ENCODE results near the gene PROM2.

The PROM2 gene

DNA sequence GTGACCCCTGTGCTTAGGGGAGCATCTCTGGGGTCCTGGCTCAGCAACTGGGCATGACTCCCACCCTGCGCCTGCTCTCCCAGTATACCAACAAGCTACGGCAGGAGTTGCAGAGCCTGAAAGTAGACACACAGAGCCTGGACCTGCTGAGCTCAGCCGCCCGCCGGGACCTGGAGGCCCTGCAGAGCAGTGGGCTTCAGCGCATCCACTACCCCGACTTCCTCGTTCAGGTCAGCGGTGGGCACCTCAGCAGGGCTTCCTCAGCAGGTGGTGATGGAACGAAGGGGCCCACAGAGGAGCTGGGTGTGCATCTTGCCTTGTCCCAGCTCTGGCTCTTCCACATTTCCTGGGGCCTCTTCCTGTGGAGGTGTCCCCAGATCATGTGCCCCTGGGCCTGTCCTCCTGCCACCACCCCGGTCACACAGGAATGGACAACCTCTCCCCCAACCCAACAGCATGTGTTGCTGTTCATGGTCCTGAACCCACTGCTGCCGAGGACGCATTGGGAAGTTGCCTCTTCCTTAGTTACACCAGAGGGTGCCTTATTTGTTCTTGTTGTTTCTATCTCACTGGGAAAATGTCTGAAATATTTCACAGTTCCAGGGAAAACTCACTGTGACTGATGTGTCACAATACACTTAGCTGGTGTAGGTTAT, 10.8 kb downstream of the PROM2 start:
- no peak for DNase-seq (ENCODE audit: low read depth in 2 of 2)

DNA sequence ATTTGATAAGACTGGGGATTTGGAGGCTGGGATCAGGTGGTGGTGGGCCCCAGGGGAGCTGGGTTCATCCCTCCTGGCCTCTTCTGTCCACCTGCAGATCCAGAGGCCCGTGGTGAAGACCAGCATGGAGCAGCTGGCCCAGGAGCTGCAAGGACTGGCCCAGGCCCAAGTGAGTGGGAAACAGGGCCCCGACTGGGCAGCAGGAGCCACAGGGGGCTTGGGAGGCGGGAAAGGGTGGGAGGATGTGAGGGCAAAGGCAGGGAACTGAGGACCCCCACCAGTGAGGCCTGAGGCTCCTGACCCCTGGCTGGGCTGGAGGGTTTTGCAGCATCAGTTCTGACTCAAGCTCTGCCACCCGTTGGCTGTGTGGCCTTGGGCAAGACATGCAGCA, 11.3 kb downstream of the PROM2 start:
- no peak for DNase-seq (ENCODE audit: low read depth in 2 of 2)

DNA sequence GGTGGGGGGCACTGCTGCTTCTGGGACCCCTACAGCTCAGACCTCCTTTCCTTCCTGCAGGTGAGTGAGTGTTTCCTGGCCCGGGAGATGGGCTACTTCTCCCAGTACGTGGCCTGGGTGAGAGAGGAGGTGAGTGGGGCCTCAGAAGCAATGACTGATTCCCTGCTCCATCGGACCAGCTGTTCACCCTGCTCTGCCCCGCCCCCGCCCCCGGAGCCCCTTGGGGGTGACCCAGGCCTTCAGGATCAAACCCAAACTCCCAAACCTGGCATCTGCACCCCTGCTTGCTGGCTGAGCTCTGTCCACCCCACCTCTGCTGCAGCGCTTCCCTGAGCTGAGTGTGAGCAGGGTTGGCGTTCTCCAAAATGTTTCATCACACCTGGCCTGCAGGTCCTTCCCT, 13.1 kb downstream of the PROM2 start:
- DNase-seq (ENCODE audit: low read depth in 2 of 2) = no peak

GRCh38 chr2:95287806-95288205, 13.6 kb downstream of the PROM2 start:
- no peak for DNase-seq (ENCODE audit: low read depth in 2 of 2)

- no peak for DNase-seq (ENCODE audit: low read depth in 2 of 2)
Measured at GRCh38 chr2:95289253-95289652, 15.0 kb downstream of the PROM2 start.

DNA sequence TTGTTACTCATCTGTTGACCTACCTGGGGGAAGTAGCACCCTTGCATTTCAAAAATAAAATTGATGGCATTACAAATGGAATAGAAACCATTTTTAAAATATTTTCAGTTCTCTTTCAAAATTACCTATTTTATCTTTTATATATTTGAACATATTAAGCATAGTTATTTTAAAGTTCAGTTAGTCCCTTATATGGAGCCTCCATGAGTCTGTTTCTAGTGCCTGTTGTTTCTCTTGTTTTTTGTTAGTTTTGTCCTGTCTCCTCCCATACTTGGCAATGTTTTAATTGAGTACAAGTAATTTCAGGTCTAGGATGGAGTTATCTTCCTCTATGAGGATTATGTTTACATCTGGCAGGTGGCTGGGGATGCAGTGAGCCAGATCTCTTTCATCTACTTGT, 17.0 kb downstream of the PROM2 start:
- DNase-seq (ENCODE audit: low read depth in 2 of 2) = no peak

DNA sequence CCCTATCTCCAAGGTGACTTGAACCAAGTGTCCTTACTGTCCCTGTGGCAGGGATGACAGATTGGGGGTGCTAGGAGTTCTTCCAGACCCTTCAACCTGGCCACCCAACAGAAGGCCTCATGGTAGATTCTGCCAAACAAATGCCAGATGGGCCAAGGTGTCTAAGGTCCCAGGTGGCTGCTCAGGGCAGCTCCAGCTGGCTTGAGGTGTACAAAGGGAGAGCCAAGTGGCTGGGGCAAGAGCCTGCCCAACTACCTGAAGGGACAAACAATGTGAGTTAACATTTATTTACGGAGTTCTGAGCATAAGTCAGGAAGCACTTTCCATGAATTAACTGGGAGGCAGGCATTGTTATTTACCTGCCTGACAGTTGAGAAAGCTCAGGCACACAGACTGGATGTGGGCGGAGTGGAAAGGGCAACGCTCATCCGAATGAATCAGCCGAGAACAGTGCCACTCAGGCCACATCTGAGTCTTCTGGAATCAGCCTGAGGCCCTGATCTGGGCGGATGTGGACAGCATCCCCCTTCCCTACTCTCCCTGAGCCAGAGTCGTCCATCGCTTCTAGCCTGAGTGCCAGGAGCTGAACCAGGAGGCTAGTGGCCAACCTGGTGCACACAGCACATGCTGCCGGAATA, 18.5 kb downstream of the PROM2 start:
- DNase-seq (ENCODE audit: low read depth in 2 of 2) = no peak

DNA sequence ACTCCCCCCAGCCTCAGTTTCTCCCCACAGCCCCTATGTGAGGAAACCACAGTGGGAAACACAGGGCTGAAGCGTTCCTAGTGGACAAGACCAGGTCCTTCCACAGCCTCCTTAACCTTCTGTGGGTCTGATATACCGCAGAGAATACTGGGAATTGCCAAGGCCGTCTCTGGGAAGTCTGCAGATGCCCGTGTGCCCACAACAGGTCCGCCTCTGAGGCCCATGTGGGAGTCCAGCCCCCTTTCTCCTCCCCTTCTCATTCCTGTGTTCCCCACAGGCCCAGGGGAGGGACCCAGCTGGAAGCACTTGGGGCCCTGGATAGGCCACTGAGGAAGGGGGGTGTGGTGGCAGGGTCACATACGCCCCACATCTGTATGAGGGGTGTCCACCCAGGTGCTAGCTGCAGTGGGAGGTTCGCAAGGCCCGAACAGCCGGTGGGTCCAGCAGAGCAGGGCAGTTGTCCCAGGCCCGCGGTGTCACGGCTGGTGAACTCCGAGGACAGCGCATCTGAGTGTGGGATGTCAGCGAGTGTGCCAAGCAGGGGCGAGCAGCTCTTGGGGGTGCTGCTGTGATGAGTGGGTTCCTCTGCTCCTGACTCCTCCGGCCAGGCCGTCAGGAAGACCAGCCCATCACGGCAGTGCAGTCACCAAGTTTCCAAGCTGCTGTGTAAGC, 20.5 kb downstream of the PROM2 start:
- no peak for DNase-seq (ENCODE audit: low read depth in 2 of 2)

GRCh38 chr2:95295376-95295775, 21.1 kb downstream of the PROM2 start:
- DNase-seq (ENCODE audit: low read depth in 2 of 2) = no peak

DNA sequence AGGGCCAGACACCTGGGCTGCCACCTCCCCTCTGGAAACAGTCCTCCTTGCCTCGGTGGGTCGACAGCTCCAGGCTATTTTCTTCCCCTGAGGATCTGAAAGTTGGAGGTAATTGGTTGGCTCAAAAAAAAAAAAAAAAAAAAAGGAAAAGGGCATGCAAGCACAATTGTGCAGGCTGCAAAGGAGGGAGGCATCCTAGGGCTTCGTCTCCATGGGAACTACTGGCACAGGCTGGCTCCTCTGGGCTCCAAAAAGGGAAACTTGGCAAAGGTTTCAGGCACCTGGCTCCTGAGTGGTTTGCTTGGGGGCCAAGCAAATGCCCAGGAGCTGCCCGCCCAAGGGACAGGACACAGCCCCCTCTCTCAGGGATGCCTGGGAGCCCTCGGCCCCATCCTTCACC, 21.8 kb downstream of the PROM2 start:
- DNase-seq (ENCODE audit: low read depth in 2 of 2) = no peak

DNA sequence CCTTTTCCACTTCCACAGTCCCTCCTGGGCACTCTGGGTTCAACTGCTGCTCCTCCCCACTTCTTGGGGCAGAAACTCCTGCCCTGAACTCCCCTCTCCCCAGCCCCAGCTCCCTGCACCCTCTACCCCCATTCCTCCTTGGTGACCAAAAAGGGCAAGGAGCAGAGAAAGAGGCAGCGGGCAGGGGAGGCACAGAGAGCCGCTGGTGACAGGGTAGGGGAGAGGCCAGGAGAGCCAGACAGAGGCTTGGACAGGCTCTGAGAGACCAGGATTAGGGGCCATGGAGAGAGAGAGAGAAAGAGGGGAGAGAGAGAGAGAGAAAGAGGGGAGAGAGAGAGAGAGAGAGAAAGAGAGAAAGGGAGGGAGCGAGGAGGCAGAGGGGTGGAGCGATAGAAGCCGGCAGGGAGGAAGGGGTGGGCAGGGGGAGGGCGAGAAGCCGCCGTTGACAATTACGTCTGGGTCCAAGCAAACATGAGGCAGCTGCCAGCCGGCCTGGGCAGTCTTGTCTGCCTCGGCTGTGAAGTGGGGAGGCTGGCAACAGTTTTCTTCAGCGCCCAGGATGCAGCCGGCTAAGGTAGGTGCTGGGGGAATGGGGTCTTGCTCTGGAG, 22.7 kb downstream of the PROM2 start, which contains the start of gene KCNIP3:
TSS of gene KCNIP3 (plus strand) at position 468 of the 608 bp plus-strand sequence. CDS start at position 560, 92 bp downstream.
- no peak for DNase-seq (ENCODE audit: low read depth in 2 of 2)

GRCh38 chr2:95297639-95298395, 23.6 kb downstream of the PROM2 start:
- no peak for DNase-seq (ENCODE audit: low read depth in 2 of 2)

DNA sequence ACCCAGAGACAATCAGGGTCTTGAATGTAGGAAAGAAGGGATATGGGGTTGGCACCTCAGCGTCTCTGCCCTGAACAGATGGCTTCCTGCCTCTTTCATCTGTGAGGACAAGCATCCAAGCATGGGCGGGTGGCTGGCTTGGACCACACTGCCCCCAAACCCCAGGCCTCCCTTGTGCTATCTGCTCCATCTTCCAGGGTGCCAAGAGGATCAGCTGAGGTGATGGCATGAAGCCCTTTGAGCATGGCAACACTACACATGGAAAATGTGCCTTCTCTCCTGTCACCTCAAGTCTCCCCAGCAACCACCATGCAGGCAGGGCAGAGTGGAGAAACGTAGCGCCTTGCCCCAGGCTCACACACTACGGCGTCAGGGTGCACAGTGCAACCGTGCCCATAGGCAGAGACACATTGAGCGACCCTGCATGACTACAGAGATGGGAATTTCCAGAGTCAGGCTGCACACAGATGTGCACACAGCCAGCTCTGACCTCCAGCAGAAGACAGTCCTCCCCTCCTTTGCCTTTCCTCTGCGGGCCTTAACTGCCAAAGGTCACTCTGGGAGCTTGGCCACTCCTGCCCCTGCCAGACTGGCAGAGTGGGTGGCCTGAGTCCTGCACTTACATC, 24.4 kb downstream of the PROM2 start:
- no peak for DNase-seq (ENCODE audit: low read depth in 2 of 2)

DNA sequence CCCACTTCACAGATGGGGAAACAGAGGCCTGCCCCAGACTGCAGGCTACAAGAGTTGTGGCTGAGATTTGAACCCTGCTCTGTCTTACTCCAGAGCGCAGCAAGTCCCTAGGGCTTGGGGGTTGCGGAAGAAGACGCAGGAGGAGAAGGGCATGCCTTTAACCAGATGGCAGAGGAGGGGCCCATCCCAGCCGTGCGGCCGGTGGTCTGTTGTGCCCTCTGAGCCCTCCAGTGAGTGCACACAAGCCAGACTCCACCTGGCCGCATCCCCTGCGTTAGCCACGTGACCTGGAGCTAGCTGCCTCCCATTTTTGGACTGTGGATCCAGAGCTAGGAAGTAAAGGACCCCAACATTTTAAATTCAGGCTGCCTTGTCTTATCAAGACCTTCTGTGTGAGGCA, 25.7 kb downstream of the PROM2 start:
- DNase-seq (ENCODE audit: low read depth in 2 of 2) = no peak

- DNase-seq (ENCODE audit: low read depth in 2 of 2) = no peak
Measured at GRCh38 chr2:95300450-95300849, 26.2 kb downstream of the PROM2 start.

DNA sequence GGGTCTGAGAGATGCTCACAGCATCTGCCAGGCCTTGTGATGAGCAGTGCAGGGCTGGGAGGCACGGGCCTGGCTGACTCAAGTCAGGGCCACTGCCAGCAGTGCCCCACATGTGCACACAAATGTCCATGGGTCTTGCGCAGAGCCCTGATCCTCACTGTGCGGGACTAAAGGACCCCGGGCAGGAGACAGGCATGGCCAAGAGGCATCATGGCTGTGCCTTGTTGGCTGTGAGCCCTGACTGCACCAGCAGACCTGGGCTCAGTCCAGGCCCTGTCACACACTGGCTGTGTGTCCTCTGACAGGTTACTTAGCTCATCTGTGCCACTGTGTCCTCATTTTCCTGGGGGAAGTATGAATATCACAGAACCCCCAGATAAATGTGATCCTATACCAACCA, 26.9 kb downstream of the PROM2 start:
- DNase-seq (ENCODE audit: low read depth in 2 of 2) = no peak

DNA sequence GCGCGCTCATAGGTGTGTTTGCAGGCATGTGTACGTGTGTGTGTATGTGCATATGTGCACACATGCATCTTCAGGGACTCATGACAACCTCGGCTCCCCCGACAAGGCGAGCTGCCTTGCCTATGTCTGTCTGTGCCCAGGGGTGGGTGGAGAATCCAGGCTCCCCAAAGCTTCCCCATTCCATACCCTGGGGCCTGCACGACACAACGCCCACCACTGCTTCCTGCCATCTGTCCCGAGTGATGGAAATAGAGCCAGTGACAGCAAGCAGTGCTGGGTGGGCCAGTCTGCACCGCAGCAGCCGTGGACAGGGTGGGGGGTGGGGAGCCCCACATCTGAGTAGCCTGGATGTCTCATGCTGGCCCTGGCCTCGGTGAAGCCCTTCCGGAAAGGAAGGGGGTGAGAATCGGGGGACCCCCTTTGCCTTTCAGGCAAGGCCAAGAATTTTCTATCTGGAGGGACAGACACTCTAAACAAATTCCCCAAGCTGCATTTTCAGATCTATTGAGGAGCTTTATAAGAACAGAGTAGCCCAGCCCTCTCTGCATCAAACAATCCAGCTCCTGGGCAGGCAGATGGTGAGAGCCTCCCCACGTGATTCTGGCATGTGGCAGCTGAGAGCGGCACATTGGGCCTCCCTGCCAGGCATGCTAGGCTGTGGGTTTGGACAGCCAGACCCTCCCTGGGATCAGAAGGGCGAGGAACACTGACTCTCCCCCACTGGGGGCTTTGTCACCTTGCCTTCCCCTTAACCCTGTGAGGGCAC, 27.8 kb downstream of the PROM2 start:
- DNase-seq (ENCODE audit: low read depth in 2 of 2) = no peak

DNA sequence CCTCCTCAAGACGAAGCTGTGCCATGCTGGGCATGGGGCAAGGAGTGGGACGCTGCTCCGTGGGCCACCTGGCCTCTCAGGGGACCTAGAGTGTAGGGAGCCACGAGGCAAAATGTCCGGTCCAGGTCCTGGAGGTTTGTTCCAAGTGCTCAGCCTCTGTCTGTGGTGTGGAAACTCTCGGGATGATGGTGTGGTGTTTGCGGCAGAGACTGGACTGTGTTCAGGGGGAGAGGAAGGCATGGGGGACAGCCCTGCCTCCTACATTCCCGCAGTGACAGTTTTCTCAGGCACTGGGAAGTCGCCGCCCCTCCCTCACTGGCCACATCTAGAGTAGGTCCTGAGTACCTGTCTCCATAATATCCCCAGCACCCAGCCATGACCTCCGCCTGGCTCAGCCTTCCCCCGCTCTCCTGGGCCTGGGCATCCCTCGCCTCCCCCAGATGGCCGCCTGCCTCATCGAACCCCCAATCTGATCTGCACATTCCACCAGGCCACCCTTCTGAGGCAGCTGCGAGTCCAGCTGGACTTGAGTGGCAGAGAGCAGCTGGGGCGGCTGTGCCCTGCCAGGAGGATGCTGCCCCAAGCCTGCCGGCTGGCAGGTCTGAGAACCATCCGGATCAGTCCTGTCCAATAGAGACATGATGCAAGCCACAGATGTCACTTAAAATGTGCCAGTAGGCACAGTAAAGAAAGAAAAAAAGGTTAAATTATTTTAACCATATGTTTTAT, 29.1 kb downstream of the PROM2 start:
- no peak for DNase-seq (ENCODE audit: low read depth in 2 of 2)

DNA sequence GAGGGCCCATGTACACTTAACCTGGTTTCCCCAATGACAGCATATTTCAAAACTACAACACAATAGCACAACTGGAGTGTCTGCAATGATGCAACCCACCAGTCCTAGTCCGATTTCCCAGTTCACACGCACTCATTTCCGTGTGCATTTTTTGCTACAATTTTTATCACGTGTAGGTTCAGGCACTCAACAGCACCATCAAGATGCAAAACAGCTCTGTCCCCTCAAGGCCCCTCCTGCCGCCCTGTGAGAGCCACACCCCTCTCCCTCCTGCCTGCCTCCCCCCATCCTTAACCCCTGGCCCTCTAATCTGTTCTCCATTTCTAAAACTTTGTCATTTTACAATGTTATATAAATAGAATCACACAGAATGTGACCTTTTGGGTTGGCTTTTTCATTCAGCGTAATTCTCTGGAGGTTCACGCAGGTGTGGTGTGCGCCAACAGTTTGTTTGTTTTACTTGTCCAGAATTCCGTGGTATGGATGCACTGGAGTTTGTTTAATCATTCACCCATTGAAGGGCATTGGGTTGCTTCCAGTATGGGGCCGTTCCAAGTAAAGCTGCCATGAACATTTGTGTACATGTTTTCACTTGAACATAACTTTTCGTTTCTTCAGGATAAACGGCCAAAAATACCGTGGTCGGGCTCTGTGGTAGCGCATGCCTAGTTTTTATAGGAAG, 31.3 kb downstream of the PROM2 start:
- no peak for DNase-seq (ENCODE audit: low read depth in 2 of 2)

All from stimulated activated CD8-positive, alpha-beta memory T cell treated with anti-CD3 and anti-CD28 coated beads, Interleukin-7, amount 100 ng/mL, for 1 hour (primary cell).